GM06990 (cell line): ENCODE measurements around the gene CTSA.

Experiments
- DNase-seq: peaks from one replicate; pipeline ENCODE4 v3.0.0-alpha.2; 2011; ENCODE audit not compliant: insufficient read length; ENCODE audit errors: extremely low read depth
- H3K27me3 ChIP-seq: replicated peaks from 2 replicates; pipeline ENCODE4 v1.6.0; 2011; ENCODE audit warnings: low read length; ENCODE audit not compliant: control insufficient read depth, insufficient read depth
- H3K36me3 ChIP-seq: 2 replicates; pipeline ENCODE4 v1.5.1; 2011; ENCODE audit warnings: low read length; ENCODE audit not compliant: control insufficient read depth, insufficient read depth
- H3K4me3 ChIP-seq: replicated peaks from 2 replicates; pipeline ENCODE4 v1.5.1; 2011; ENCODE audit warnings: low read depth, mild to moderate bottlenecking, control low read depth, low read length
- TF ChIP-seq, protein P1 (sequence below): IDR thresholded peaks from 2 replicates; pipeline ENCODE4 v1.5.1; 2011; ENCODE audit warnings: low read length, control low read depth, mild to moderate bottlenecking, inconsistent platforms; ENCODE audit not compliant: insufficient read depth, poor library complexity, severe bottlenecking

Gene CTSA

DNA sequence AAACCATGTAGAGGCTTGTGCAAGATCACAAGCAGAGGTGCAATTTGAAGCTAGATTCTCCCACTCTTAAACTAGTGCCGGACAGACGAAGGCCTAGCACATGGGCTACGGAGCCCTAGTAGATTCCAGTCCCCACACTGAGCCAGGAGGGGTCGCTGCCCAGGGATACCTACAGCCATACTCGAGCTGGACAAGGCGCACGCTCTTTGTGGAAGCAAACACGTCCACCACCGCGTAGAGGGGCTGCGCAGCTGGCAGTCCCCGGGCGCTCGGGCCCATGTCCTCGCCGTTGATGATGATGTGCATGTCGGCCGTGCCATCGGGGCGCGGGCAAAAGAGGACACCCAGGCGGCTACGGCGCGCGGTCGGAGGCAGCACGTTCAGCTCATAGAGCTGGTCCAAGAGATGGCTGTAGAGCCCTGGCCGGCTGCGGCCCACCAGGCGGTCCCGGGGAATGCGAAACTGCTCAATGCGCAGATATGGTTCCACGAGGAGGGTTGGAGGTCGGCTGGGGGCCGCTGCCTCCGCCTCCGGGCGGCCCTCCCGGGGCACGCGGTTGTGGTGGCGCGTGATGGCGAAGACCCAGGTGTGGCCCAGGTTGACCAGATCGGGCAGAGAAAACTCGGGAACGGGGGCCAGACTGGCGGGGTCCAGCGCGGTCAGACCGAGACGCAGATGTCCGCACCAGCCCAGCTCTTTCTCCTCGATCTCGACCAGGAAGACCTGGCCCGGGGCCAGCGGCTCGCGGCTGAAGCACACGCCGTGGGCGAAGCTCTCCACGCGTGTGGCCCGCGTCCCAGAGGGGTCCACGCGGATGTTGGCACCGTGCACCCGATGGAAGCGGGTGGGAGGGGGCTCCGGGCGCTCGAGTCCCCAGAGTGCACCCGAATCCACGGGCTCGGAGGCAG is 804 bp upstream of the CTSA start:
- H3K36me3 ChIP-seq, result peaks cover 18% of the 10 kb centered on the region
- TF ChIP-seq, protein P1, sequence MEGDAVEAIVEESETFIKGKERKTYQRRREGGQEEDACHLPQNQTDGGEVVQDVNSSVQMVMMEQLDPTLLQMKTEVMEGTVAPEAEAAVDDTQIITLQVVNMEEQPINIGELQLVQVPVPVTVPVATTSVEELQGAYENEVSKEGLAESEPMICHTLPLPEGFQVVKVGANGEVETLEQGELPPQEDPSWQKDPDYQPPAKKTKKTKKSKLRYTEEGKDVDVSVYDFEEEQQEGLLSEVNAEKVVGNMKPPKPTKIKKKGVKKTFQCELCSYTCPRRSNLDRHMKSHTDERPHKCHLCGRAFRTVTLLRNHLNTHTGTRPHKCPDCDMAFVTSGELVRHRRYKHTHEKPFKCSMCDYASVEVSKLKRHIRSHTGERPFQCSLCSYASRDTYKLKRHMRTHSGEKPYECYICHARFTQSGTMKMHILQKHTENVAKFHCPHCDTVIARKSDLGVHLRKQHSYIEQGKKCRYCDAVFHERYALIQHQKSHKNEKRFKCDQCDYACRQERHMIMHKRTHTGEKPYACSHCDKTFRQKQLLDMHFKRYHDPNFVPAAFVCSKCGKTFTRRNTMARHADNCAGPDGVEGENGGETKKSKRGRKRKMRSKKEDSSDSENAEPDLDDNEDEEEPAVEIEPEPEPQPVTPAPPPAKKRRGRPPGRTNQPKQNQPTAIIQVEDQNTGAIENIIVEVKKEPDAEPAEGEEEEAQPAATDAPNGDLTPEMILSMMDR, result peak; percentile 41
- DNase-seq, result peak; percentile 65
- H3K27me3 ChIP-seq, result no peaks in the 10 kb centered on the region
- H3K4me3 ChIP-seq, result peak overlapping the region; percentile 80

DNA sequence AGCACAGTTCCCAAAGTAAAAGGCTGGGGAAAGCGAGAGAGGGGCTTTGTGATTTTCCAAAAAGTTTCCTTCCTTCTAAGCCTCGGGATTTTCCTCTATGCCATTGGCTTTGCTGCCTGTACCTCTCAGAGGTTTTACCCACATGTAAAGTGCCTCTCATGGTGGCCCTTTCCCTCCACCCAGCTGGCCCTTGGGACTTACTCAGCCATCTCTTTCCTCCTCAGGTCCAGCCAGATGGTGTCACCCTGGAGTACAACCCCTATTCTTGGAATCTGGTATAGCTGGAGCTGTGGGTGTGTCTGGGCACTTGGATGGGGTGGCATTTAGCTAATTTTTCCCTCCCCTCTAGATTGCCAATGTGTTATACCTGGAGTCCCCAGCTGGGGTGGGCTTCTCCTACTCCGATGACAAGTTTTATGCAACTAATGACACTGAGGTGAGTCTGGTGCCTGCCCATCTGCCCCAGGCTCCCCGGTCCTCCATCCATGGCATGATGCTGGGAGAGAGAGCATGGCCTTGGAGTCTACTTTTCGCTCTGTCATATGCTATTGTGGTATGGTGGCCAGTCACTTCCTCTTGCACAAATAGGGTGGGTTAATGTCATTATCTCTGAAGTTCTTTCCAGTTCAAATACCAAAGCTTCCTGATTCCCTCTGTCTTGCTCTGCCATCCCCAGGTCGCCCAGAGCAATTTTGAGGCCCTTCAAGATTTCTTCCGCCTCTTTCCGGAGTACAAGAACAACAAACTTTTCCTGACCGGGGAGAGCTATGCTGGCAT is 1.1 kb downstream of the CTSA start:
- TF ChIP-seq, protein P1, result no peak
- Histone ChIP-seq H3K36me3 (peaks cover 19% of the 10 kb centered on the region), H3K4me3 (peak overlapping the region; percentile 80), H3K27me3 (no peaks in the 10 kb centered on the region)
- no peak for DNase-seq

DNA sequence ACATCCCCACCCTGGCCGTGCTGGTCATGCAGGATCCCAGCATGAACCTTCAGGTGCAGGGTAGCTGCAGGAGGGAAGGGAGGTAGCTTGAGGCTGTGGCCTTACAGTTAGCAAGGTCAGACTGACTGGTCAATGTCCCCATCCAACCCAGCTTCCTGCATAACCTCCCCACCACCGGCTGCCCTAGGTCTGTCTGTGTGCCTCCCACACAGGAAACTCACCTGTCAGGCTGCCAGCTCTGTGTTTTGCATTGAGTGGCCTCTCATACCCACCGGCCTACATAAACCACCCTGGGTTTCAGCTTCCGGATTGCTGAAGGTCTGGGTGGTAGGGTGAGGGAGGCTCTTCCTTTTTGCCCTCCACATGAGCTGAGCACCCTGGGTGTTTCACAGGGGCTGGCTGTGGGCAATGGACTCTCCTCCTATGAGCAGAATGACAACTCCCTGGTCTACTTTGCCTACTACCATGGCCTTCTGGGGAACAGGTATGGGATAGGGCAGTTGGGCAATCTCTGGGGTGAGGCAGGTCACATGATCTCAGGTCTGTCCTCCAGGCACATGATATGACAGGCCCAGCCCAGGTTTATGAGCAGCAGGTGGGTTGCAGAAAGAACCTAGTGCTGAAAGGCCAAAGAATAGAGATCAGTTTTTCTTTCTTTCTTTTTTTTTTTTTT is 1.8 kb downstream of the CTSA start:
- peaks cover 22% of the 10 kb centered on the region for H3K36me3 ChIP-seq
- H3K27me3 ChIP-seq, result no peaks in the 10 kb centered on the region
- no peak overlapping the region for H3K4me3 ChIP-seq
- TF ChIP-seq, protein P1, result no peak
- no peak for DNase-seq

DNA sequence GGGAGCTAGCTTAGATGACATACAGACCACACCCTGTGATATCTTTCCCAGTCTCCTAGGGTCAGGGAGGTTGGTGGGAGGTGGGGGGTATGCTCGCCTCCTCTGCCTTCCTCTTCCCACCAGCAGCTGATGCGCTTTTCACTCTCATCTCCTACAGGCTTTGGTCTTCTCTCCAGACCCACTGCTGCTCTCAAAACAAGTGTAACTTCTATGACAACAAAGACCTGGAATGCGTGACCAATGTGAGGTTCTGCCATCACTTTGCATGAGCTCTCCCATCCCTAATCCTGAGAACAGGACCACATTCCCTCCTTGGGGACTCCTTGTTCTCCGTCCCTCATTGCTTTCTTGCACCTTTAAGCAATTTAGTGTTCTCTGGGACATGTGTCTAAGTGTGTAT is 2.7 kb downstream of the CTSA start:
- Histone ChIP-seq H3K36me3 (peaks cover 22% of the 10 kb centered on the region), H3K27me3 (no peaks in the 10 kb centered on the region), H3K4me3 (no peak overlapping the region)
- DNase-seq, result no peak
- TF ChIP-seq, protein P1, result no peak

DNA sequence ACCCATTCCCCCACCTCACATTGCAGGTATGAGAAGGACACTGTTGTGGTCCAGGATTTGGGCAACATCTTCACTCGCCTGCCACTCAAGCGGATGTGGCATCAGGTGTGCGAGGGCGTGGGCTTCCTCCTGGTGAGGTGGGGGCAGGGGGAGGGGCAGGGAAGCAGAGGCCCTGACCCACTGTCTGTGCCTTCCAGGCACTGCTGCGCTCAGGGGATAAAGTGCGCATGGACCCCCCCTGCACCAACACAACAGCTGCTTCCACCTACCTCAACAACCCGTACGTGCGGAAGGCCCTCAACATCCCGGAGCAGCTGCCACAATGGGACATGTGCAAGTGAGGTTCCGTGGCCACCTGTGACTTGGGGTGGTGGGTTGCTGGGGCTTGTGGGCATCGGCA is 3.7 kb downstream of the CTSA start:
- TF ChIP-seq, protein P1, result no peak
- Histone ChIP-seq H3K4me3 (no peak overlapping the region), H3K36me3 (peaks cover 22% of the 10 kb centered on the region), H3K27me3 (no peaks in the 10 kb centered on the region)
- DNase-seq, result no peak
